Transverse colon (tissue), 3 donors: ENCODE data around the gene PRRC1.

Experiments
- POLR2A ChIP-seq: fragments of 450-650 bp; IDR thresholded peaks from one replicate; pipeline ENCODE4 v1.6.1; 2016; ENCODE audit warnings: antibody characterized with exemption, mild to moderate bottlenecking, moderate library complexity
- TF ChIP-seq, protein P1 (sequence below), 5 experiments: fragments of 200-600 bp in 3 of 5; fragments of 450-650 bp in 2 of 5; sonication (generic) in 3 of 5; IDR thresholded peaks; 1 replicate in 2 of 5; 2 replicates in 3 of 5; pipeline ENCODE4 v1.5.1; 2016 to 2017; ENCODE audit warnings: antibody characterized with exemption in 5 of 5, inconsistent platforms in 3 of 5, mild to moderate bottlenecking in 2 of 5, moderate library complexity in 1 of 5

DNA sequence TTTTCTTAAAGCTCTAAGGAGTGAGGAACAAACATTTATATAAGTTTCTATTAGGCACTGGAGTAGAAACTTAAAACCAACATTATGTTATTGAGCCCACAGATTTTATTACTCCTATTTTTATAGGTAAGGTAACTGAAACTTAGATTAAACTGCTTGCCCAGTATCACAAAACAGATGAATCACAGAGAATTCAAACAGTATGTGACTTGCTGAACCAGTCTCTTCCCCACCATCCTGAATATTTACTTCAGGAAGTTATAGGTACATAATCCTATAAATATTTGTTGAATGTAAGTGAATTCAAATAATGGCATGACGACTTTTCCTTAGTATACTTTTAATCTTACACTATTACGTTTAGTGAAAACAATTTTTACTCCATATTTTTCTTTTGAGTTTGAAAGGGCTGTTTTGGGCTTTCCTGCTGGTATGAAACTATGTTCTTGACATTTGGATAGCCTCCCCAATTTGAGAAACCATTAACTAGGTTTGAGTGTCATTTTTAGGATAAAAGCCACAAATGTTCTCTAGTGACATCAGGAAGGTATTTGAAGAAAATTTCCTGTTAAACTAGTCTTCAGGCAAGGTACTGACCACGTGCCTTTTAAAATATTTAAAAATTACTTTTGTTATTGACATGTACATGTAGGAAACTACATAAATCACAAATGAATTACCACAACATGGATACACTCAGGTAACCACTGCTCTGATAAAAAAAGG lies 39.3 kb downstream of the PRRC1 start:
- no peak for TF ChIP-seq POLR2A
- TF ChIP-seq, protein P1, sequence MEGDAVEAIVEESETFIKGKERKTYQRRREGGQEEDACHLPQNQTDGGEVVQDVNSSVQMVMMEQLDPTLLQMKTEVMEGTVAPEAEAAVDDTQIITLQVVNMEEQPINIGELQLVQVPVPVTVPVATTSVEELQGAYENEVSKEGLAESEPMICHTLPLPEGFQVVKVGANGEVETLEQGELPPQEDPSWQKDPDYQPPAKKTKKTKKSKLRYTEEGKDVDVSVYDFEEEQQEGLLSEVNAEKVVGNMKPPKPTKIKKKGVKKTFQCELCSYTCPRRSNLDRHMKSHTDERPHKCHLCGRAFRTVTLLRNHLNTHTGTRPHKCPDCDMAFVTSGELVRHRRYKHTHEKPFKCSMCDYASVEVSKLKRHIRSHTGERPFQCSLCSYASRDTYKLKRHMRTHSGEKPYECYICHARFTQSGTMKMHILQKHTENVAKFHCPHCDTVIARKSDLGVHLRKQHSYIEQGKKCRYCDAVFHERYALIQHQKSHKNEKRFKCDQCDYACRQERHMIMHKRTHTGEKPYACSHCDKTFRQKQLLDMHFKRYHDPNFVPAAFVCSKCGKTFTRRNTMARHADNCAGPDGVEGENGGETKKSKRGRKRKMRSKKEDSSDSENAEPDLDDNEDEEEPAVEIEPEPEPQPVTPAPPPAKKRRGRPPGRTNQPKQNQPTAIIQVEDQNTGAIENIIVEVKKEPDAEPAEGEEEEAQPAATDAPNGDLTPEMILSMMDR (IDR thresholded peaks at IDR 0.05) = no peak
